ENCODE results near the gene TMOD2.

- TF ChIP-seq JUN (IDR thresholded peaks at IDR 0.05; ENCODE audit: low read depth, low read length) (no peak), EZH2 (IDR thresholded peaks at IDR 0.05; ENCODE audit: low read depth, low read length, severe bottlenecking) (no peak), CTCF (IDR thresholded peaks at IDR 0.05; ENCODE audit: control extremely low read depth in 1 of 3, insufficient read depth in 1 of 3, low read depth in 1 of 3, low read length in 3 of 3) (no peak), CBX5 (IDR thresholded peaks at IDR 0.05; ENCODE audit: low read depth, low read length) (no peak), POLR2AphosphoS5 (IDR thresholded peaks at IDR 0.05; ENCODE audit: low read depth, low read length) (no peak), SIRT6 (IDR thresholded peaks at IDR 0.05; ENCODE audit: low read length) (no peak), NANOG (IDR thresholded peaks at IDR 0.05; ENCODE audit: insufficient read depth, low read depth, low read length, poor library complexity, severe bottlenecking) (no peak), SIN3A (conservative IDR thresholded peaks at IDR 0.05 in 1 of 2, IDR thresholded peaks at IDR 0.05 in 1 of 2; ENCODE audit: low read depth in 1 of 2, low read length in 2 of 2) (no peak), CHD2 (IDR thresholded peaks at IDR 0.05; ENCODE audit: low read length) (no peak), RXRA (IDR thresholded peaks at IDR 0.05; ENCODE audit: insufficient read depth, low read depth, low read length) (no peak), BRCA1 (IDR thresholded peaks at IDR 0.05; ENCODE audit: low read depth, low read length) (no peak)
- TF ChIP-seq, protein P1, sequence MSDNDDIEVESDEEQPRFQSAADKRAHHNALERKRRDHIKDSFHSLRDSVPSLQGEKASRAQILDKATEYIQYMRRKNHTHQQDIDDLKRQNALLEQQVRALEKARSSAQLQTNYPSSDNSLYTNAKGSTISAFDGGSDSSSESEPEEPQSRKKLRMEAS (IDR thresholded peaks at IDR 0.05) = no peak
- TF ChIP-seq, protein P2, sequence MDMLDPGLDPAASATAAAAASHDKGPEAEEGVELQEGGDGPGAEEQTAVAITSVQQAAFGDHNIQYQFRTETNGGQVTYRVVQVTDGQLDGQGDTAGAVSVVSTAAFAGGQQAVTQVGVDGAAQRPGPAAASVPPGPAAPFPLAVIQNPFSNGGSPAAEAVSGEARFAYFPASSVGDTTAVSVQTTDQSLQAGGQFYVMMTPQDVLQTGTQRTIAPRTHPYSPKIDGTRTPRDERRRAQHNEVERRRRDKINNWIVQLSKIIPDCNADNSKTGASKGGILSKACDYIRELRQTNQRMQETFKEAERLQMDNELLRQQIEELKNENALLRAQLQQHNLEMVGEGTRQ (IDR thresholded peaks at IDR 0.05; ENCODE audit: low read length) = no peak
These were observed 66.8 kb downstream of the TMOD2 start for GRCh38 chr15:51818150-51818549.

Data from H1 (cell line).